Fibroblast of pulmonary artery (primary cell): ENCODE data around the gene SCYGR4.

Experiments
- DNase-seq: peaks from one replicate; pipeline ENCODE4 v3.0.0-alpha.2; 2010; ENCODE audit warnings: low read depth
- H3K4me3 ChIP-seq: replicated peaks from 2 replicates; pipeline ENCODE4 v1.5.1; 2011; ENCODE audit warnings: low read depth, mild to moderate bottlenecking, control low read depth, low read length, moderate library complexity
- CTCF ChIP-seq: IDR thresholded peaks from 2 replicates; pipeline ENCODE4 v1.5.1; 2011; ENCODE audit warnings: mild to moderate bottlenecking, control low read depth, low read length, inconsistent platforms; ENCODE audit errors: missing control alignments

The SCYGR4 gene

GRCh38 chr2:227578642-227579041, 38.7 kb upstream of the SCYGR4 start:
- no peak for DNase-seq
- no peak overlapping the region for H3K4me3 ChIP-seq

GRCh38 chr2:227579791-227580190, 37.5 kb upstream of the SCYGR4 start:
- no peak overlapping the region for H3K4me3 ChIP-seq
- DNase-seq, result no peak
- no peak for TF ChIP-seq CTCF

More at GRCh38 chr2:227578642-227579041, 38.7 kb upstream of the SCYGR4 start:
- no peak for TF ChIP-seq CTCF

- DNase-seq, result no peak
- no peak for TF ChIP-seq CTCF
- no peak overlapping the region for H3K4me3 ChIP-seq
These were observed 34.9 kb upstream of the SCYGR4 start for GRCh38 chr2:227582369-227582768.

- TF ChIP-seq CTCF, result no peak
- no peak overlapping the region for H3K4me3 ChIP-seq
- DNase-seq, result no peak
These were observed 24.5 kb upstream of the SCYGR4 start for GRCh38 chr2:227592694-227593387.

- H3K4me3 ChIP-seq, result no peak overlapping the region
- no peak for TF ChIP-seq CTCF
- DNase-seq, result no peak
These were observed 21.5 kb upstream of the SCYGR4 start for GRCh38 chr2:227595797-227596196.

GRCh38 chr2:227597036-227597435, 20.3 kb upstream of the SCYGR4 start:
- no peak for DNase-seq

More at GRCh38 chr2:227597036-227597435, 20.3 kb upstream of the SCYGR4 start:
- no peak overlapping the region for H3K4me3 ChIP-seq
- no peak for TF ChIP-seq CTCF
